Activated CD4-positive, alpha-beta T cell treated with anti-CD3 and anti-CD28 coated beads, Interleukin-2, amount 50 U/mL, for 4 hours (primary cell): ENCODE measurements around the gene NLRP5.
"Not testable (repeated sequence)": the region's sequence is repeated elsewhere in the genome, so short reads cannot be mapped to it uniquely, and the experiment has no call there.

Experiments
- DNase-seq, 2 experiments: peaks; one replicate each; pipeline ENCODE4 v3.0.0-alpha.2; 2020

NLRP5 gene

GRCh38 chr19:56079609-56080008, 93.0 kb downstream of the NLRP5 start:
- no peak for DNase-seq

DNA sequence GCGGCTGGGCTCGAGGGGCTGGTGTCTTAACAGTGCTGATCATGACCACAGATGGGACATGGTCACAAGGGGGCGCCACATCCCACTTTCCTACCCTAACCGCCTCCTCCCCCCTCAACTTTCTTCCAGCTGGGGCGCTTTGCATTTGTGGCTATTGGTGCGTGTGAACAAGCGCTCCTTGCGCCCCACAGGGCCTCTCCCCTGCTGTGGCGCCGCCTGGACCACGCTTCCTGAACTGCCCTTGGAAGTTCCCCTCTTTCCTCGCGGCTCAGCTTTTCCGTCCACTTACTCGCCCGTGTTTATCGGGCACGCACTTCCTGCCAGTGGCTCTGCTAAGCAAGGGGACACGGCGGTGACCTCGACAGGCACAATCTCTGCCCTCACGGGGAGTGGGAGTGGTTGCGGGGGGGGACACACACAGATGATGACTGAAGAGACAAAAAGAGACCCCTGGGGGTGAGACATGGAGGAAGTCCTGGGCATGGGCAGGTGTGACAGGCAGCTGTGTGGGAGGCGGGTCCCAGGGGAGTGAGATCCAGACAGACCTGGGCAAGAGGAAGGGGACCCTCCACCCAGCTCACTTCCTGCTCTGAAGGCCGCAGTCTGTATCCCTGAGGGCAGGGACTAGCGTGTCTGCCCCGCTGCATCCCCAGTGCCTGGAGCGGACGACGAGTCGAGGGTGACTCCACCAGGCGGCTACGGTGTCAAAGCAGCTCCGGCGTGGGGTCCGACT, 94.3 kb downstream of the NLRP5 start:
- DNase-seq = peak; percentile 64 to 66

GRCh38 chr19:56083668-56084067, 97.1 kb downstream of the NLRP5 start:
- no peak for DNase-seq

GRCh38 chr19:56084835-56085536, 98.4 kb downstream of the NLRP5 start:
- DNase-seq = no peak

DNA sequence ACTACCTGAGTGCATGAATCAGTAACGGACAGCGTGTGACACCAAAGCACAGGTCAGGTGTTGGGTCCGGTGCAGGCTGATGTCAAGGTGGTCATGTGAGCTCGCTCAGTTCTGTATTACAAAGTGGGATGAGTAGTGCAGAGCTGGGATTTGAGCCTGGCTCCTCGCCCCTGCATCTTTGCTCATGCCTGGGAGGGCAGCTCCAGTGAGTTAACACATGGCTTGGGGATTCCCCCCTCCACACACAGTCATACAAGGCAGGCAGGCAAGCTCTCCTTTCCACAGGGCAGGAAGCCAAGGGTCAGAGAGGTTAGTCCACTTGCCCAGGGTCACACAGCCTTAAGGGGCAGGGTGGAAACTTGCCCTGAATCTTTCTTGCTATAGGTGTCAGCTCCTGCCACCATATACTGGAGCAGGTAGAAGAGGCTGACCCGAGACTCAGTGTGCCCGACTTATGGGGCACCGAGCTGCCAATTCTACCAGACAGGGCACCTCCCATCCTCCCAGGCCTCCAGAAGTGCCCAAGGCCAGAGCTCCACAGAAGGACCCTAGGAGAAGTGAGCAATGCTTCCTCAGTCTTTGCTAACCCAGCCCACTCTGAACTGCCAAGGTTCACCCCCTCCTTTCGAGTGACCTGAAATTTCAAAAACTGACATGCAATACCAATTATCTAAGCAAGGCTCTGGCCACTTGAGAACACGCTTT, 99.1 kb downstream of the NLRP5 start:
- no peak for DNase-seq

DNA sequence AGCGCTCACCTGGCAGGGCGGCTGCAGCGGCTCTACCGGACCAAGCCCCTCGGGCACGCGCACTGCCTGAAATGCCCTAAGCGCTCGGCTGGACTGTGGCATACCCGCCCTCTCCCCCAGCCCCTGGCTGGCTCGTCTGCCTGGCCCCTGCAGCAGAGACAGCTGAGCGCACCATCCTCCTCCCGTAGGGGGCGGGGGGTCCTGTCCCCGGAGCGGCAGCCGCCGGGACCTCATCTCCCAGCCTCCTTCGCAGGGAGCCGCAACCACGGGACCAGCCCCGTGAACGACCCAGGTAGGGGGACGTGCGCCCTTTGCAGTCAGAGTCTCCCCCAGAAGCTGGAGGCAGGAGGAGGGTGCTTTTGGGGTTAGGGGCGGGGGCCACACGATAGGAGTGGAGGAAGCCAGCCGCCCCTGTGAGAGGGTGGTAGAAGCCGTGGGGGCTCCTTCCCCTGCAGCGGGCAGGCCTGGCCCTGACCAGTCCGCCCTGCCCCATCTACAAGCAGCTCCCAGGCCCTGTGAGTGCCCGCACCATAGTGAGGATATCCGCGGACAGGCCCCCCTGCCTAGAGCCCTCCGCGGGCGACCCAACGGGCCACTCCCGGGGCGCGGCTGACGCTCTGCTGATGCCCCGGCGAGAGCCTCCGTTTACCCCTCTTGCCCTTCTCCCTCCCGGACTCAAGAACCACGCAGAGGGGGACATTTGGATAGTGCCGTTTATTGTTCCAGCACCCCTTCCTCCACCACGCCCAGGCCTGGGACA, 100.3 kb downstream of the NLRP5 start:
- no peak for DNase-seq

- DNase-seq = no peak
These were observed 101.3 kb downstream of the NLRP5 start for GRCh38 chr19:56087647-56088496.

DNA sequence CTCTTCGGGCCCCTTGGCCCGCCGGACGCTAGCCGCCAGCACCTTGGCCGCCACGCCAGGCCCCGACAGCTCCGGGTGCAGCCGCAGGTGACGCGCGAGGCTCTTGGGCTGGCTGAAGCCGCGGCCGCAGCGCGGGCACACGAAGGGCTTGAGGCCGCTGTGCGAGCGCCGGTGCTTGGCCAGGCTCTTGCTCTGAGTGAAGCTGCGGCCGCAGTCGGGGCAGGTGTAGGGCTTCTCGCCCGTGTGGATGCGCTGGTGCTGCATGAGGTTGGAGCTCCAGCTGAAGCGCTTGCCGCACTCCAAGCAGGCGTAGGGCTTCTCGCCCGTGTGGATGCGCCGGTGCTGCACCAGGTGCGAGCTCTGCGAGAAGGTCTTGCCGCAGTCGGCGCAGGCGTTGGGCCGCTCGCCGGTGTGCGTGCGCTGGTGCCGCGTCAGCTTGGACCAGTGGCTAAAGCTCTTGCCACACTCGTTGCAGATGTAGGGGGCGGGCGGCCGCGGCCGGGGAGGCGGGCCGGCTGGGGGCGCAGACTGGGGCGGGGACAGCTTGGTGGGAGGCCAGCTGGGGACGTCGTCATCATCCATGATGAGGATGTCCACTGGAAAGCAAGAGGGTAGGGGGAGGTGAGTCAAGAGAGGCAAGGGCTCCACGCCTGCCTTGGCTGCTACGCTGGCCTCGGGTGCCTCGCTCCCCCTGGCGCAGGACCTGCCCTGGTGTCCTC, 102.1 kb downstream of the NLRP5 start:
- DNase-seq = no peak

DNA sequence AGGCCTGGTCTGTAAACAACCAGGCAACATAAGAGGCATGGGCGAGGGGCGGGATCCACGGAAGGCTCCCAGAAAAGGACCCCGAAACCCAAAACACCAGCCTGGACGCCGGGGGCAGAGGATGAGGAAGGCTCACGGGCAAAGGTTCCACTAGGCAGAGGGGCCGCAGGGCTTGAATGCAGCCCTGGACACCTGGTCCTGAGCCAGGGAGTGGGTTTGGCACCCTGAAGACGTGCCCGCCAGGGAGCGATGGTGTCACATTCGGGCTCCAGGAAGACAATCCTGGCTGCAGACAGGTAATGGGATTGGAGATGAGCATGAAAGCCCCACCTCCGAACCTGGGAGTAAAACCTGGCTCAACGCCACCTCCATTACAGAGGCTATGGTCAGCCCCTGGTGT, 102.8 kb downstream of the NLRP5 start:
- no peak for DNase-seq

- no peak for DNase-seq
These were observed 104.5 kb downstream of the NLRP5 start for GRCh38 chr19:56091066-56091490.

DNA sequence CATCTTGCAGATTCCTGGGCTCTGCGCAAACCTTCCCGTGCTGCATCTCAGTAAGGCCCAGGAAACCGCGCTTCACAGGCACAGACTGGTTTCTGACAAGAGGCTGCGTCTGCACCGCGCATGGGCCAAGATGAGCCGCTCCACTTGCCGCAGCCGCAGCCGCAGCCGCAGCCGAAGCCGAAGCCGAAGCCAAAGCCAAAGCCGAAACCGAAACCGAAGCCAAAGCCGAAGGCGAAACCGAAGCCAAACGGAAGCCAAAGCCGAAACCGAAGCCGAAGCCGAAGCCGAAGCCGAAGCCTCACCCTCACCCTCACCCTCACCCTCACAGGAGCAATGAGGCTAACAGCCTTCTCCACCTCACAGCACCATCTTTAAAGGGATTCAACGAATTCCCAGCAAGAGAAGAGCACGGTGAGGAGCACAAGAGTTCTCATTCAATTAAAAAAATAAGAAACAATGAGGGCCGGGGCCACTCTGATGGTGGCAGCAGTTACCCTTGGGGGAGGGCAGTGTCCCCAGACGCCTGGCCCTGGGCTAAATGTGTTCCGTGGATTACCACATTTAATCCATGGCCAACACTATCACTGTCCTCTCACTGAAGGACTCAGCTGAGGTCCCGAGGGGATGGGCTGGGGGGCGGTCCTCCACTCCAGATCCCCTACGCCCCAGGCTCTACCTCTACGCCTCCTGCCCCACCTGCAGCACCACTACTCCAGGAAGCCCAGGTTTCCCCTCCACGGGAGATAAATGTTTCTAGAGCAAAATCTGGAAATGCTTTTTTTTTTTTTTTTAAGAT, 105.4 kb downstream of the NLRP5 start:
- no peak for DNase-seq

GRCh38 chr19:56092685-56093631, 106.4 kb downstream of the NLRP5 start:
- DNase-seq = no peak

DNA sequence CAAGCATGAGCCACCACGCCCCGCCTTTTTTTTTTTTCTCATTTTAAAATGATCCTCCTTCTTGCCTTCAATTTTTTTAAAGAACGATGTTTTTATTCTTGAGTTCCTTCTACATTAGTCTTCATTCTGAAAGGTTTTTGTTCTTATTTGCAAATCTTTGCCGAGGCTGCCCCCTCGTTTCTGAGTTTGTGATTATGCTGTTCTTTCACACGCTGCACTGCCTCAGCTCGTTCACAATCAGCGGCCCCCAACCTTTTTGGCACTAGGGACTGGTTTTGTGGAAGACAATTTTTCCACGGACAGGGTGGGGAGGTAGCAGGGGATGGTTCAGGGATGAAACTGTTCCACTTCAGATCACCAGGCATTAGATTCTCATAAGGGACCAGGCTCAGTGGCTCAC, 107.9 kb downstream of the NLRP5 start:
- no peak for DNase-seq

DNA sequence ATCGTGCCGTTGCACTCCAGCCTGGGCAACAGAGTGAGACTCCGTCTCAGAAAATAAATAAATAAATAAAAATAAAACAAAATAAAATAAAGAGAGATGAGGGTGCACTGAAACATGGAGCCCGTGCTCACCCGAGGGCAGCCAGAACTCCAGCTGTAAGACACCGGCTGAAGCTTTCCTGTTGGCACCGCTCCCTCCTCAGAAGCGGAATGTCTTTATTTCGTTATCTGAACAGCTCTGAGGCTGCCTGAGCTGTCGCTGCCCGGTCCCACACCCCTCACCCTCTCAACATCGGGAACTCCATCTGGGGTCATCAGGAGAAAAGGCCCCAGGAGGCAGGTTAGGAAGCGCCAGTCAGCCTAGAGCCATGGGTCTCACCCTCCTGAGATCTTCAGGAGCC, 110.1 kb downstream of the NLRP5 start:
- DNase-seq = no peak

DNA sequence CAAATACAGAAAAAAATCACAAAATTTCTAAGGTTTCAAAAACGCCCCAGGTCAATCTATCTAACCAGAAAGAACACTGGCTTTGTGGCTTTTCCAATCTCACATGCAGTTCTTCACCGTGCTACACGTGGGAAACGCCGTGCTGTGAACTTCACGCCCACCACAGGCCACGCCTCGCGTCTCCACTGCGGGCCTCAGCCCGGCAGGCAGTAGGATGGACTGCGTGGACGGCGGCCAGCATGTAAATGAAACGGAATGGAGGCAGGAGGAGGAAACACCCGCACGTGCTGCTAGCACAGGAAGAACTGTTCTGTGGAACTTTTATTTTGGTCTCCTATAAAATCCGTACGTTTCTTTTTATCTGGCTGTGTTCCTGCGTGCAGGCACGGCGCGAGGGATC, 110.7 kb downstream of the NLRP5 start:
- no peak for DNase-seq

DNA sequence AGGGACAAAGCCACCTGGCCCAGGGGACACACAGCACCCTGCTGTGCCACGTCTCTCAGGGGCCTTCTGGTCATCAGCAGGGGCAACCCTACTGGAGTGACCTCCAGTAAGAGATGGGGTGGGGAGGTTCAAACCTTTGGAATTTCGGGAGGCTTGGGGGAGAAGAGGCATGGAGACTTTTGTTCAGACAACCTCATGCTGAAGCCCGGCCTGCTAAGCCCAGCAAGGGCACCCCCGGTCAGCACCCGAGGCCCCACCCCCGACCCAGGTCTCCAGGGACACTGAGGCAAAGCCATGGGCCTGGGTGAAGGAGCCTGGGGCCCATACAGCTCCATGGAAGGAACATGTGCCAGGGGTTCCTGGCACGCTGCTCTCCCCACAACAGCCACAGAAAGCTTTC, 111.2 kb downstream of the NLRP5 start:
- DNase-seq = no peak

GRCh38 chr19:56098237-56098636, 111.7 kb downstream of the NLRP5 start:
- not testable (repeated sequence) for DNase-seq

DNA sequence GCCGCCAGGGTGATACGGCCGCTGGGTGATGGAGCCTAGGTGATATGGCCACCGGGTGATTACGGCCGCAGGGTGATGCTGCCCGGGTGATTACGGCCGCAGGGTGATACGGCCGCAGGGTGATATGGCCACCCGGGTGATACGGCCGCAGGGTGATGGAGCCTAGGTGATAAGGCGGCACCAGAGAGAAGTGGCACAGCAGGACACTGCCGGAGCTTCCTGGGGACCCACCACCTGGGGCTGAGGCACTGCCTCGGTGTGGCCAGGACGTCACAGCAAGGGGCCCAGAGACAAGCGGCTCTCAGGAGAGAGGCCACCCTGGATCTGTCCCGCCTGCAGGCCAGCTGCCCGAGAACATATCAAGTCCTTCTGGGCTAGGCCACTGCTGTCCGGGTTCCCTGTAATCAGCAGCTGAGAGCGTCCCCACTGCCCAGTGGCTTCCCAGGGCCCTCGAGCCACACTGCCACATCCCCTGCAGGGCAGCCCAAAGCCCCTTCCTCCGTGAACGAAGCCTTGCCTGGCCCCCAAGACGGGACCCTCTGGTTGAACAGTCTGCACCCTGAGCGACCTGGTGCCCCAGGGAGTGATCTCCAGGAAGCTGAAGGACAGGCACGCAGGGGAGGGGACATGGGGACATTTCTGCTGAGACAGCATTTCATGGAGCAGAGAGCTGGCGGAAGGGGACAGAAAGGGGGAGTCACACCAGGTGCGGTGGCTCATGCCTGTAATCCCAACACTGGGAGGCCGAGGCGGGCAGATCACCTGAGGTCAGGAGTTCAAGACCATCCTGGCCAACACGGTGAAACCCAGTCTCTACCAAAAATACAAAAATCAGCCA, 112.4 kb downstream of the NLRP5 start:
- no peak for DNase-seq
